ENCODE results near the gene SLC9A2. TPM values are rescaled to one million over a fixed set of nuclear protein-coding genes. Genes with fewer than 3 reads are reported as not detected.

The SLC9A2 gene
- total and polyA plus RNA-seq, 2 donors (not counting 1 experiment from before 2014, with no cell fraction given) = not detected

DNA sequence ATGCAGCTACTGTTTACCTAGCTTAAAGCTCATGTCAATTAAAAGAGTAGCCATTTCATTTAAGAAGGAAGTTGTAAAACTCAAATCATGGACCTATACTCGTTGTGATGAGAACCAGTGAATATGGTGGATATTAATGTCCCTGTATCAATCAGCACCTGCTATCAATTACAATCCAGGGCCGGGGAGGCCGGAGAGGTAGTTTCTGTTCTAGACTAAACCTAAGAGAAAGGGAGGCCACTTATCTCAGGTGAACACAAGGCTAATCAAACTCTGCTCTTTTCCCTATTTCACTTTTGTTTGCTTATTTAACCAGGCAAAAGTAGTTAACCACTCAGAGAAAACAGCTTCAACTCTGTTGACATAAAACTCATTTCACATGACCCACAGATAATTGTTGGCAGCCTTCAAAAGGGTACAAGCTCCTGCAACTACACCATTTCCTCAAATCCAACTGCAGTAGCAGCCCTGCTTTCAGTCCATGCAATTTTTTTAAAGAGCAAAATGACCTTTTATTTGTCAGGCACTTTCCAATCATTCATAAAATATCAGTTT lies 27.8 kb upstream of the SLC9A2 start:
- POLR2A ChIA-PET = no interaction called here
- Mint-ChIP-seq H3K4me3 (no peak overlapping the region), H3K9me3 (ENCODE audit: insufficient read depth) (no peaks in the 10 kb centered on the region), H3K27me3 (peaks cover 26% of the 10 kb centered on the region), H3K4me1 (no peaks in the 10 kb centered on the region), H3K27ac (no peak overlapping the region)
- H3K4me3 ChIP-seq (ENCODE audit: control extremely low read depth in 1 of 5, extremely low read depth in 1 of 5, insufficient read depth in 1 of 5, low read depth in 2 of 5, low read length in 4 of 5) = no peak overlapping the region
- DNase-seq = no peak
- TF ChIP-seq, protein P1, sequence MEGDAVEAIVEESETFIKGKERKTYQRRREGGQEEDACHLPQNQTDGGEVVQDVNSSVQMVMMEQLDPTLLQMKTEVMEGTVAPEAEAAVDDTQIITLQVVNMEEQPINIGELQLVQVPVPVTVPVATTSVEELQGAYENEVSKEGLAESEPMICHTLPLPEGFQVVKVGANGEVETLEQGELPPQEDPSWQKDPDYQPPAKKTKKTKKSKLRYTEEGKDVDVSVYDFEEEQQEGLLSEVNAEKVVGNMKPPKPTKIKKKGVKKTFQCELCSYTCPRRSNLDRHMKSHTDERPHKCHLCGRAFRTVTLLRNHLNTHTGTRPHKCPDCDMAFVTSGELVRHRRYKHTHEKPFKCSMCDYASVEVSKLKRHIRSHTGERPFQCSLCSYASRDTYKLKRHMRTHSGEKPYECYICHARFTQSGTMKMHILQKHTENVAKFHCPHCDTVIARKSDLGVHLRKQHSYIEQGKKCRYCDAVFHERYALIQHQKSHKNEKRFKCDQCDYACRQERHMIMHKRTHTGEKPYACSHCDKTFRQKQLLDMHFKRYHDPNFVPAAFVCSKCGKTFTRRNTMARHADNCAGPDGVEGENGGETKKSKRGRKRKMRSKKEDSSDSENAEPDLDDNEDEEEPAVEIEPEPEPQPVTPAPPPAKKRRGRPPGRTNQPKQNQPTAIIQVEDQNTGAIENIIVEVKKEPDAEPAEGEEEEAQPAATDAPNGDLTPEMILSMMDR (IDR thresholded peaks at IDR 0.05) = no peak
- no peak for TF ChIP-seq EZH2 (IDR thresholded peaks at IDR 0.05; ENCODE audit: borderline replicate concordance, insufficient read depth, low read depth, low read length, poor library complexity, severe bottlenecking)
- no peaks in the 10 kb centered on the region for H3K9me3 ChIP-seq (ENCODE audit: control extremely low read depth in 1 of 3, control insufficient read depth in 2 of 3, insufficient read depth in 1 of 3, low read length in 2 of 3)
- H4K20me1 ChIP-seq (ENCODE audit: control insufficient read depth, insufficient read depth, low read length, poor library complexity, severe bottlenecking) = no peaks in the 10 kb centered on the region
- intact Hi-C loops (cut with micrococcal nuclease) = no loop called here
- no peak overlapping the region for H3K27ac ChIP-seq (ENCODE audit: low read length in 2 of 2)
- H3K9ac ChIP-seq (ENCODE audit: low read length) = no peak overlapping the region
- no peaks in the 10 kb centered on the region for H3K79me2 ChIP-seq (ENCODE audit: control insufficient read depth, insufficient read depth, low read length)
- no peak overlapping the region for H2AFZ ChIP-seq (ENCODE audit: insufficient read depth, low read depth, low read length, poor library complexity, severe bottlenecking)
- no peaks in the 10 kb centered on the region for H3K4me1 ChIP-seq (ENCODE audit: control insufficient read depth in 2 of 2, insufficient read depth in 2 of 2, low read length in 2 of 2)
- H3K36me3 ChIP-seq (replicated peaks in 1 of 2; ENCODE audit: control extremely low read depth in 1 of 2, control insufficient read depth in 1 of 2, extremely low read depth in 1 of 2, insufficient read depth in 2 of 2, low read length in 1 of 2) = no peaks in the 10 kb centered on the region
- no peak for ATAC-seq (ENCODE audit: low read depth)
- CTCF ChIA-PET = no interaction called here
- H3K4me2 ChIP-seq (replicated peaks; ENCODE audit: low read depth, low read length, poor library complexity, severe bottlenecking) = no peak overlapping the region
- H3K27me3 ChIP-seq (replicated peaks in 1 of 4; ENCODE audit: control extremely low read depth in 1 of 4, control insufficient read depth in 3 of 4, insufficient read depth in 4 of 4, low read length in 3 of 4) = peaks cover 0 to 3% (median 0%) of the 10 kb centered on the region in 4 experiments
- no CpG with 5 or more reads among the region's 3 CpGs for WGBS (ENCODE audit: insufficient coverage)

DNA sequence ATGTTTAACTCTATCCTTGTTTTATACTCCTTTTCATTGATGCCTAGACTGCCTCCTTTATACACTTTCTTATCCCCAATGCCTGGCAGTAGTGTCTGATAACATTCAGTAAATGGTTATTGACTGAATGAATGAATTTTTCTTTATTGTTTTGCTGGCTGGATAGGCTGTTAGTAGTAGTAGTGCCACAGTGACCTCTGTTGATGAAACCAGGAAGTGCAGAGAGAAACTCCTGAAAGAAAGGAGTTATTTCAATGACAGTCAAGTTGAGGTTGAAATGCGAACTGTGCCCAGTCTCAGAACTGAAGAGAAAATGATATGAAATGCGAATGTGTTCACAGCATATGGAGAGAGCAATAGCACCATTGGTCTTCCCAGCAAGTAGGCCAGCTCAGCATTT lies 26.8 kb upstream of the SLC9A2 start:
- no peak overlapping the region for H3K4me3 ChIP-seq (ENCODE audit: control extremely low read depth in 1 of 5, extremely low read depth in 1 of 5, insufficient read depth in 1 of 5, low read depth in 2 of 5, low read length in 4 of 5)
- no peaks in the 10 kb centered on the region for H3K4me1 Mint-ChIP-seq
- H3K27me3 Mint-ChIP-seq = peaks cover 22% of the 10 kb centered on the region
- no peaks in the 10 kb centered on the region for H3K9me3 Mint-ChIP-seq (ENCODE audit: insufficient read depth)
- ATAC-seq (ENCODE audit: low read depth) (no peak), DNase-seq (no peak)
- no peaks in the 10 kb centered on the region for H4K20me1 ChIP-seq (ENCODE audit: control insufficient read depth, insufficient read depth, low read length, poor library complexity, severe bottlenecking)
- no peak overlapping the region for H3K9ac ChIP-seq (ENCODE audit: low read length)
- H3K4me1 ChIP-seq (ENCODE audit: control insufficient read depth in 2 of 2, insufficient read depth in 2 of 2, low read length in 2 of 2) = no peaks in the 10 kb centered on the region
- no peak overlapping the region for H3K4me3 Mint-ChIP-seq
- no peak overlapping the region for H3K4me2 ChIP-seq (replicated peaks; ENCODE audit: low read depth, low read length, poor library complexity, severe bottlenecking)
- peaks cover 0 to 3% (median 0%) of the 10 kb centered on the region in 4 experiments for H3K27me3 ChIP-seq (replicated peaks in 1 of 4; ENCODE audit: control extremely low read depth in 1 of 4, control insufficient read depth in 3 of 4, insufficient read depth in 4 of 4, low read length in 3 of 4)
- no peaks in the 10 kb centered on the region for H3K79me2 ChIP-seq (ENCODE audit: control insufficient read depth, insufficient read depth, low read length)
- TF ChIP-seq, protein P1 (IDR thresholded peaks at IDR 0.05) = no peak
- TF ChIP-seq EZH2 (IDR thresholded peaks at IDR 0.05; ENCODE audit: borderline replicate concordance, insufficient read depth, low read depth, low read length, poor library complexity, severe bottlenecking) = no peak
- H3K9me3 ChIP-seq (ENCODE audit: control extremely low read depth in 1 of 3, control insufficient read depth in 2 of 3, insufficient read depth in 1 of 3, low read length in 2 of 3) = no peaks in the 10 kb centered on the region
- H3K36me3 ChIP-seq (replicated peaks in 1 of 2; ENCODE audit: control extremely low read depth in 1 of 2, control insufficient read depth in 1 of 2, extremely low read depth in 1 of 2, insufficient read depth in 2 of 2, low read length in 1 of 2) = no peaks in the 10 kb centered on the region
- 100% methylated on average over 2 of the region's 2 CpGs for WGBS (ENCODE audit: insufficient coverage)
- intact Hi-C loops (cut with micrococcal nuclease) = no loop called here
- POLR2A ChIA-PET = no interaction called here
- no peak overlapping the region for H3K27ac ChIP-seq (ENCODE audit: low read length in 2 of 2)
- CTCF ChIA-PET = no interaction called here
- H2AFZ ChIP-seq (ENCODE audit: insufficient read depth, low read depth, low read length, poor library complexity, severe bottlenecking) = no peak overlapping the region
- H3K27ac Mint-ChIP-seq = no peak overlapping the region

Data from B cell (primary cell).